HepG2 (cell line): ENCODE data around the gene NRP1. TPM values are rescaled to one million over a fixed set of nuclear protein-coding genes. Genes with fewer than 3 reads are reported as not detected.

Experiments
- ARID5B ChIP-seq: IDR thresholded peaks from 2 replicates; pipeline ENCODE4 v1.4.0; 2020; ENCODE audit warnings: mild to moderate bottlenecking, missing genetic modification reagents
- EP300 ChIP-seq, 3 experiments: sonication (generic) in 1 of 3; formaldehyde crosslinking in 1 of 3; IDR thresholded peaks; 2 replicates each; pipeline versions ENCODE4 v1.5.1 to v1.6.1; 2011 to 2020; ENCODE audit warnings: low read depth in 2 of 3, low read length in 2 of 3, borderline replicate concordance in 1 of 3, improper control_type of control experiment in 1 of 3, mild to moderate bottlenecking in 1 of 3, missing genetic modification reagents in 1 of 3, moderate library complexity in 1 of 3
- ERF ChIP-seq: IDR thresholded peaks from 2 replicates; pipeline ENCODE4 v1.6.1; 2018; ENCODE audit warnings: missing biosample characterization, missing genetic modification reagents
- ETV5 ChIP-seq: IDR thresholded peaks from 2 replicates; pipeline ENCODE4 v1.6.1; 2018; ENCODE audit warnings: missing biosample characterization, missing genetic modification reagents, inconsistent platforms, borderline replicate concordance
- GATAD2A ChIP-seq: IDR thresholded peaks from 2 replicates; pipeline ENCODE4 v1.6.1; 2016
- KDM2A ChIP-seq: sonication (generic); formaldehyde crosslinking; IDR thresholded peaks from 2 replicates; pipeline ENCODE4 v1.4.0; 2020; ENCODE audit warnings: low read depth, missing genetic modification reagents, borderline replicate concordance
- RXRA ChIP-seq: sonication (generic); formaldehyde crosslinking; IDR thresholded peaks from 2 replicates; pipeline ENCODE4 v1.5.1; 2020; ENCODE audit warnings: missing genetic modification reagents
- SMAD9 ChIP-seq: sonication (generic); formaldehyde crosslinking; IDR thresholded peaks from 2 replicates; pipeline ENCODE4 v1.5.1; 2020; ENCODE audit warnings: mild to moderate bottlenecking, missing genetic modification reagents
- SMYD3 ChIP-seq: sonication (generic); formaldehyde crosslinking; IDR thresholded peaks from 2 replicates; pipeline ENCODE4 v1.8.1; 2023; ENCODE audit warnings: mild to moderate bottlenecking, missing genetic modification reagents
- SSRP1 ChIP-seq: IDR thresholded peaks from 2 replicates; pipeline ENCODE4 v1.6.1; 2016; ENCODE audit warnings: control low read depth
- TBP ChIP-seq: sonication (generic); formaldehyde crosslinking; IDR thresholded peaks from 2 replicates; pipeline ENCODE4 v1.5.0; 2020; ENCODE audit warnings: missing genetic modification reagents
- ZMYM4 ChIP-seq: sonication (generic); formaldehyde crosslinking; IDR thresholded peaks from 2 replicates; pipeline ENCODE4 v1.8.1; 2023; ENCODE audit warnings: mild to moderate bottlenecking, missing genetic modification reagents
- ZNF101 ChIP-seq: sonication (generic); formaldehyde crosslinking; IDR thresholded peaks from 2 replicates; pipeline ENCODE4 v1.4.0; 2020; ENCODE audit warnings: mild to moderate bottlenecking, low read depth, missing genetic modification reagents, borderline replicate concordance
- ZNF160 ChIP-seq: sonication (generic); formaldehyde crosslinking; IDR thresholded peaks from 2 replicates; pipeline ENCODE4 v1.8.0; 2022; ENCODE audit warnings: mild to moderate bottlenecking, inconsistent platforms, missing genetic modification reagents
- ZNF562 ChIP-seq: sonication (generic); formaldehyde crosslinking; IDR thresholded peaks from 2 replicates; pipeline ENCODE4 v1.8.0; 2022; ENCODE audit warnings: missing genetic modification reagents, borderline replicate concordance
- ZNF781 ChIP-seq: sonication (generic); formaldehyde crosslinking; IDR thresholded peaks from 2 replicates; pipeline ENCODE4 v1.5.1; 2020; ENCODE audit warnings: borderline replicate concordance, mild to moderate bottlenecking, missing genetic modification reagents; ENCODE audit errors: not compliant biosample characterization
- polyA plus RNA-seq, 8 experiments: library from polyadenylated mRNA; depleted of rRNA in 3 of 8; stranded (reverse) in 7 of 8; unstranded in 1 of 8; fragments of >200 nt; fragmentation: Illumina TruSeq in 4 of 8; extraction: Trizol in 4 of 8; gene quantifications; 2 replicates each; pipeline versions ENCODE4 v1.2.1 to v1.2.3, GENCODE V29; 2011 to 2016; ENCODE audit warnings: low read depth in 4 of 8, missing spikeins in 1 of 8, mixed read lengths in 1 of 8; ENCODE audit not compliant: insufficient read depth in 1 of 8
- total RNA-seq, 5 experiments: library from RNA; depleted of rRNA; stranded (reverse); fragments of >200 nt; fragmentation: Illumina TruSeq; extraction: Trizol; gene quantifications; 2 replicates each; pipeline ENCODE4 v1.2.3, GENCODE V29; 2016; ENCODE audit warnings: low read depth in 1 of 5
- TF ChIP-seq, protein P1 (sequence below): sonication (generic); formaldehyde crosslinking; IDR thresholded peaks from 2 replicates; pipeline ENCODE4 v1.4.0; 2020; ENCODE audit warnings: missing genetic modification reagents

The NRP1 gene
- total and polyA plus RNA-seq, 2 of the 13 experiments (the other 11 are each of a cell fraction or from before 2014, with no cell fraction given), result 5.3 to 5.8 TPM

DNA sequence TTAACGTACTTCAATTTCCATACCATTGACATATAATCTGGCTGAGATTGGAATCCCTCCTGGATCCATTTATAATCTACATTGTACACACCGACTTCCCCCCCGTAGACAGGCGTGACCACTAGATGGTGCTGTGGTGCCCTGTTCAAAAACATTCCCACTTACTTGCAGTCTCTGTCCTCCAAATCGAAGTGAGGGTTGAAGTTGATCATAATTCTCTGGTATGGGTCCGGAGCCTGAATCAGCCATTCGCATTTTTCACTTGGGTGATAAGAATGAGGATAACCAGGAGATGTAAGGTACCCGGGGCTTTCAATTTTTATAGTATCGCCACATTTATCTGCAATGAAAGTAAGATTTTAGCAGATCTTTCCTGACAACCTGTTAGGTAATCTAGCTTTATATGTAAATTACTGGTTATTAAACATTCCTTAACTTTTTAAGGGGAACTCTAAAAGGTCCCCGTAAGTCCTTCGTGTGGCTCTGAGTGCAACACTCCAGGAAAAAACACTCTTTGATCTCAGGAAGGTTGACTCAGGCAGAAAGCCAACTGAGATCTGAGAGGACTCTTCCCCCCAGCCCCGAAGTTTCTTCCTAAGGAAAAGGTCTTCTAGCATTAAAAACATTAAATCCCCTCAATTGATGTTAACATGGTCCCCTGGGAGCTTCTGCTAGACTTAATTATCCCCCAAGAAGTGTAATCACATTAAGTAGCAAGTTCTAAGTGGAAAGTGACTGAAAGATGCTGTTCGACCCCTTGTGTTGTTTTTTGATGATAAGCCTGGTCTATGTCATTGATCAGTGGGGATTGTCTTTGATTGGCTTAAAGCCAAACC, 3.7 kb downstream of the NRP1 start (continued):
- TF ChIP-seq RXRA (no peak), EP300 (IDR thresholded peaks at IDR 0.05; ENCODE audit: low read depth in 2 of 2, low read length in 2 of 2) (no peak), EP300 (CRISPR knock-in tag; IDR thresholded peaks at IDR 0.05; ENCODE audit: borderline replicate concordance) (no peak), ZNF781 (CRISPR knock-in tag) (no peak), ZNF160 (CRISPR knock-in tag) (no peak), KDM2A (CRISPR knock-in tag) (no peak), SMYD3 (CRISPR knock-in tag) (no peak), GATAD2A (CRISPR knock-in tag) (peak; percentile 82), TBP (CRISPR knock-in tag) (no peak), ZNF101 (no peak), ZMYM4 (CRISPR knock-in tag) (peak; percentile 58), ZNF562 (no peak), ERF (peak; percentile 18; the same call in 1 of the 2 replicates), SSRP1 (CRISPR knock-in tag) (no peak), SMAD9 (no peak), ETV5 (no peak), ARID5B (CRISPR knock-in tag) (peak; percentile 14; the same call in 1 of the 2 replicates)
- TF ChIP-seq, protein P1, sequence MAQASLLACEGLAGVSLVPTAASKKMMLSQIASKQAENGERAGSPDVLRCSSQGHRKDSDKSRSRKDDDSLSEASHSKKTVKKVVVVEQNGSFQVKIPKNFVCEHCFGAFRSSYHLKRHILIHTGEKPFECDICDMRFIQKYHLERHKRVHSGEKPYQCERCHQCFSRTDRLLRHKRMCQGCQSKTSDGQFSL (CRISPR knock-in tag), result peak; percentile 67; the same call in 1 of the 2 replicates
